ENCODE measurements around the gene DMAC2L.
A peak's percentile ranks its signal among the peaks of the same experiment; 100 is the strongest.
"Not testable (repeated sequence)": the region's sequence is repeated elsewhere in the genome, so short reads cannot be mapped to it uniquely, and the experiment has no call there.

The DMAC2L gene, protein sequence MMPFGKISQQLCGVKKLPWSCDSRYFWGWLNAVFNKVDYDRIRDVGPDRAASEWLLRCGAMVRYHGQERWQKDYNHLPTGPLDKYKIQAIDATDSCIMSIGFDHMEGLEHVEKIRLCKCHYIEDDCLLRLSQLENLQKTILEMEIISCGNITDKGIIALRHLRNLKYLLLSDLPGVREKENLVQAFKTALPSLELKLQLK

DNA sequence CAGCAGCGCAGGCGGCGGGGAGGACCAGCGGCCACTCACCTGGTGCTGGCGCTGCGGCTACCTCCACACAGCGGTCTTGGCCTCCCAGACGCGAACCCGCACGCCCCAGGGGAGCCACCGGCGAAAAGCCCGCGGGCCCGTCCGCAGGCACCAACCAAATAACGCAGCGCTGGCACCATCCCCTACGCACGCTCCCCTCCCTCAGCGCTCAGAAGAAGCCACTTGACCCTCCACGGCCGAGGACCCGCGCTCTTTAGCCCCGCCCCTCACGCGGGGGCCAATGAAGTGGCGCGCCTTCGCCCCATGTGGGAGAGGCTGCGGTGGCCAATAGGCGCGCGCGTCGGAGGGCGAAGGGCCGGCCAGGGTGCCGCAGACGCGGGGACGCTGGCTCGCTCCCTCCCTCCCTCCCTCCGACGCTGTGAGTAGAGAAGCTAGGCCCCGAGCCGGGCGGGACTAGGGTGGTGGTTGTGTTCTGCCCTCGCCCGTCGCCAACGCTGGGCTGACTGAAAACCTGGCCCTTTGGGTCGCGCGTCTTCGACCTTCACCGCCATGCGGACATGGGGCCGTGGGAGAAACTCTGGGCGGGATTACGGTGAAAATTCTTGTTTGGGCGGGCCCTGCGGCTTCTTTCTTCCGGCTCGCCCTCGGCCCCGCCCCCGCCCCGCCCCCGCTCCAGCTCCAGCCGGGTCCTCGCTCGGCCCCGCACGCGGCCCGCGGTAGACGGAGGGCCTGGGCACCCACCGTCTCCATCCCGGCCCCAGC lies at the start of gene DMAC2L, which contains the start of gene L2HGDH:
TSS of gene DMAC2L (plus strand) at position 353 of the 762 bp plus-strand sequence. CDS start 9,164 bp downstream, outside the sequence.
TSS of gene L2HGDH (minus strand) at position 258 of the 762 bp plus-strand sequence. CDS start at position 179, 79 bp downstream.
- DNase-seq: peak; percentile 98

DNA sequence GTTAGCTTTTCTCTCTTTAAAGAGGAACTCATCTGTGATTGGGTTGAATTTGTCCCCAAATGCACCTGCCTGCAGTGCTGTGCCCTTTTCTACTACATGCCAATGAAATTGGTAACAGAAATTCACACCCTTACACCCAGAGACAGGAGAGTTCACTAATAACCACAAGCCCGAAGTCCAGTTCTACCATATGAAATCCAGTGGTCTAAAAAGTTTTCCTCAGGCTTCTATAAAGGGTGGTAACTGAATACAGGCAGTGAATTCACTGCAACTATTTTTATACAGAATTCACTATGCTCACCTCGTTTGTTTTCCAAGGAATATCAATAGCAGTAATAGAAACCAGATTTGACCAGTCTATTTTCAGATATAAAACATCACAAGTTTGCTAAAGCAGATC lies 49.3 kb upstream of the DMAC2L start:
- no peak for DNase-seq

DNA sequence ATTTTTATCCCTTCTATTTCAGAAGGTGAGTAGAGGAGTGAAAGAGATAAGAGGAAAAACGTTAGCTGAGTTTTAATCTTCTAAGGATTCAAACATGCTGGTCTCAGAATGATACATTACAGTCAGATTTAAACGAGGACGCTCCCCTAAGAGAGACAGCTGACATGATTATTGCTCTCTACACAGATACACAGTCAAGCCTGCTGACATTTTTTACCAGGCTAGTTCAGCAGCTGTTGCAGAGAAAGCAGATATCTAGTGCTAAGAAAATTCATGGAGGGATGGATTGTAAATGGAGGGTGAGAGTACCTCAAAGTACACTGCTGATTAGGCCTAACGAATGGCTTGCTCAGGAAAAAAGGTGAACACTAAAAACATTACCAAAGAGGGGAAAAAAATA lies 48.8 kb upstream of the DMAC2L start:
- no peak for DNase-seq

- DNase-seq: no peak
Measured at GRCh38 chr14:50265029-50265428, 47.1 kb upstream of the DMAC2L start.

- DNase-seq: no peak
Measured at GRCh38 chr14:50270932-50271331, 41.2 kb upstream of the DMAC2L start.

DNA sequence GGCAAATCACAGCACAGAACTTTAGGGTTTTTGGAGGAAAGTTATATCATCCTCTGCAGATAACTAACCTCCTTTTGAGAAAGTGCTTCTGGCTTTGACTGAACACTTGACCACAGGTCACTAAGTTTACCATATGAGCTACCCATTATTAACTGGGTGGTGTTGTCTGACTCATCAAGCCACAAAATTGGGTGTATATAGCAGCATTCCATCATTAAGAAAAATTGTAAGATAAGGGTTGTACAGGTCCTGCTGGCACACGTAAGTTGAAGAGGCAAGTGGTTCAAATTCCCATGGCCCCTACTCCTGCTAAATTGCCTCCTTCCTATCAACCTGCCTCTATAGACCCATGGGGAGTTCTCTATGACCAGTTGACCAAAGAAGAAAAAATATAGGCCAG lies 39.6 kb upstream of the DMAC2L start:
- DNase-seq: no peak

GRCh38 chr14:50285861-50286260 lies 26.3 kb upstream of the DMAC2L start:
- DNase-seq: no peak

DNA sequence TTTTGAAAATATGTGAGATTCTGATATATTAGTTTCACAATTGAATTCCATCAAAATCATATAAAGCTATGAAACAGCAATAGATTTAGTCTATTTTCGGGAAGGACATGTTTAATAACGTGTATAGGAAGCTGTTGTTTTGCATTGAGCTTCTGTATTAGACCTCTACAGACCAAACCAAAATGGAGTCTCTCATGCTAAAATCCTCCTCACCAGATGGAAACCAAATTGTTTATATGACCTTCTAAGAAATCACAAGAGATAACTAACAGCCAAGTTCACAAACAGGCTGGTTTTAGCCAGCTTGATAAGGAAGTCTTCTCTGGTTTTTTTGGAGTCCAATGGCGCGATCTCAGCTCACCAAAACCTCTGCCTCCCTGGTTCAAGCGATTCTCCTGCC lies 24.0 kb upstream of the DMAC2L start:
- DNase-seq: no peak

DNA sequence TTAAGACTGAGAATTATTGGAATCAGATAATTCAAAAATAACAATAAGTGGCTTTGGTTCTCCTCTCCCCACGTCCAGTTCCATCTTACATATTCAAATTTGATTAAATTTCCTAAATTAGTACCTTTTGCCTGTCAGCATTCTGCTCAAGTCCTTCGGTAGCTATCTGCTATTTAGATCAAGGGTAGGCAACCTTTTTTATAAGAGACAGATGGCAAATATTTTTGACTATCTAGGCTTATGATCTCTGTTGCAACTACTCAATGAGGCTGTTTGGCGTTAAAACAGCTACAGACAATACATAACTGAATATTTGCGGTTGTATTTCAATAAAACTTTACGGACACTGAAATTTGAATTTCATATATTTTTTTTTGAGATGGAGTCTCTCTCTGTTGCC lies 21.8 kb upstream of the DMAC2L start:
- DNase-seq: no peak

GRCh38 chr14:50299585-50299984 lies 12.5 kb upstream of the DMAC2L start:
- DNase-seq: no peak

DNA sequence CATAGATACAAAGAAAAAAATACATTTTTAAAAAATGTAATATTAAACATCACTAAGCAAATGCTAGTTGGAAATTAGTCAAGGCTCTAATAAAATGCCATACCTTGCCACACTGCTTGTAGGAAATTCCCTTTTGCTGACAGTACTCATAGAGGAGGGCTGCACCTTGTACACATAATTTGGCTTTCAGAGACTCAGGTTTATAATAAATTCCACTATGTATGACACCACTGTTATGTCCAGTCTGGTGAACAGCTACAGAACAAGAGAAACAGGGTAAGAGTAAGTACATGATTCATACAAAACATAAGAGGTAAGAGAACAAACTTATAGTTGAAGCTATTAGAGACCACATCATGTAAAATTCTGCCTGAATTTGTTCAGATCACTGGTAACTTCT lies 10.2 kb upstream of the DMAC2L start:
- no peak for DNase-seq

DNA sequence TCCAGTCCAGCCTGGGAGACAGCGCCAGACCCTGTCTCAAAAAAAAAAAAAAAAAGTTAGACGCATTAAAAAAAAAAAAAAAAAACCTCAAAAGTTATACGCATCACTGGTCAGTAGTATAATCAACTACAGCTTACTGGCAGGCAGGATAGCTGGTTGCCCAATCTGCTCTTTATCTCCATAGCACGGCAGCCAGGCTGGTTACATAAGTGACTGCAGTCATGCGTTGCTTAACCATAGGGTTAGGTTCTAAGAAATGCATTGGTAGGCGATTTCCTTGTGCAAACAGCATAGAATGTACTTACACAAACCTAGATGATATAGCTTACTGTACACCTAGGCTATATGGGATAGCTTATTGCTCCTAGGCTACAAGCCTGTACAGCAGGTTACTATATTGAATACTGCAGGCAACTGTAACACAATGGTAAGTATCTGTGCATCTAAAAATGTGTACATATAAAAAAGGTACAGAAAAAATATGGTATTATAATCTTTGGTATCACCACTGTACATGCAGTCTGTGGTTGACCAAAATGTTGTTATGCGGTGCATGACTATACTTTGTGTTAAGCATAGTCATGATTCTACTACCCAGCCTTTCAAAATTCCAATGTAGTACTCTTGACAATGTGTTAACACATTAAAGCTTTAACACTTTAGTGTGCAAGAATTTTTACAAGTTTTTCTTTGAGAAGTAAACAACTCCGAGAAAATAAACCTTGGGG lies 8.2 kb upstream of the DMAC2L start:
- DNase-seq: no peak

GRCh38 chr14:50308363-50308915 lies 3.7 kb upstream of the DMAC2L start:
- no peak for DNase-seq

DNA sequence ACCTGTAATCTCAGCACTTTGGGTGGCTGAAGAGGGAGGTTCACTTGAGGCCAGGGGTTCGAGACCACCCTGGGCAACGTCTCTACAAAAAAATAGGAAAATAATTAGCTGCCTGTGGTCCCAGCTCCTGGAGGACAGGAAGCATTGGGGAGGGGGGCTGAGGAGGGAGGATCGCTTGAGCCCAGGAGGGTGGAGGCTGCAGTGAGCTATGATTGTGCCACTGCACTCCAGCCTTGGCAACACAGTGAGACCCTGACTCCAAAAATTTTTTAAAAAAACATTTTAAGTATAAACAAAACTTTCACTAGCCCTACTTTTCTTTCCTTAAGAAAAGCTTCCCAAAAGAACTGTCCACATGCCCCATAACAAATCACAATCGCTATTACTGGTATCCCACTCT lies 1.7 kb upstream of the DMAC2L start:
- DNase-seq: no peak

DNA sequence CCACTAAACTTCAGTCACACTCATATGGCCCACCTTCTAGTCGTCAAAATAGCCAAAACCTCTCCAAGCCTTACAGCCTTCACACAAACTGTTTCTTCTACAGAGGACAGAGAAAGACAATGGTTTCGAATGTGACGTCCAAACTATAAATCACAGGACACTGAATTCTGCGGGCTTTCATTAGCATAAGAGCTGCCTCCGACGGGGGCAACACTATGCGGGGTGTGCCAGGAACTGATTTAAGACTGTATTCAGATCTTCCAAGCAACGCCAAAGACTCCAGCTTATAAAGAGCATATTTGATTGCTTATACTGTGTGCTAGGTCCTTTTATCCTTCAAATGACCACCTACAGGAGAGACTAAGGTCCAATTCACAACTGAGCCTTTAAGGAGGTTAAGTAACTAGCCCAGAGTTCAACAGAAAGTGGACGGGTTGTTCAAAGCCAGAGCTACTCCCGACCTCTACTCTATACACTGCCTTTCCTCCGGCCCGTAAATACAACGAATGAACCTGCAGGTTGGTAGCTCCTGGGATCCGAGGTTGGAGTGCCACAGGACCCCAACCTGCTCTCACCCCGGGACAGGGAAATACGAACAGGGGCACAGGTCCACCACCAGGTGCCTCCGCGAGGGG lies 670 bp upstream of the DMAC2L start:
- no peak for DNase-seq

GRCh38 chr14:50312734-50313054 lies 570 bp downstream of the DMAC2L start:
- DNase-seq: no peak

- not testable (repeated sequence) for DNase-seq
Measured at GRCh38 chr14:50314098-50314497, 2.0 kb downstream of the DMAC2L start.

DNA sequence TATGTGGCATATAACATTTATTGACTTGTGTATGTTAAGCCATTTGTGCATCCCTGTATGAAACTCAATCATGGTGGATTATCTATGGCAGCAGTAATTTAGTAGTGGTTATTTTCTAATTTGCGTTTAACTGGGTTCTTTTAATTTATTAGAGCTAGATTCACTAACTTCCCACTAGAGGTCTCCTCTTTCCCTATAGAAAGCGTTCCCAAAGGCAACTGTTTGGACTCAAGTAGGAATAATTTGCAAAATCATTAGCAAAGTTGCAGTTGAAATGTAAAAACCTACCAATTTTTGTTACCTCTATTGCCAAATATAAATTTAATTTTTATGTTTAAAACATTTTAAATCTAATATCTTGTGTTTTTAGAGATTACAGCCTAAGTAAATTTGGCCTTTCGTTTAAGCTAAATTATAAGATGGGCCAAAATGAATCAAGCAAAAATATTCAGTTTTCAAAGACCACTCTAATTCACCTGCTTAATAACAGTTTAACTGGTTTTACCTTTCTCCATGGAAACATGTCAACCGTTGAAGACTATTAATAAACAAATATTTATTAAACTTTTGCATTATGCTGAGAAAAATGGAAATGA lies 6.0 kb downstream of the DMAC2L start:
- DNase-seq: no peak

- no peak for DNase-seq
Measured at GRCh38 chr14:50319293-50319692, 7.2 kb downstream of the DMAC2L start.

DNA sequence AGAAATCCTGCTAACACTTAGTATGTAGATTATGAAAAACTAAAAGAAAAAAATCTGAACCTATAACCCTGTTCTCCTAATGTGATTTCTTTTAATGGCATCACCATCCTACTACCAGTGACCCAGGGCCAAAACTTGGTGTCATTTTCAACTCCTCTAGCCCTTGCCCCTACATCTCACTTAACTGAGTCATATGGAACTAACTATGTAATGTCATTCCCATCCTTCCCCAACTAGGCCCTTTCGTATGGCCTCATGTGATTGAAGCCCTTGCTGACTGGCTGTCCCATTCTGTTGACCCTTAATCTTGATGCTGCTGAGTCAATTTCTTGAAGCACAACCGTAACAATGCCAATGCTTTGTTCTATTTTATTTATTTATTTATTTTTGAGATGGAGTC lies 7.6 kb downstream of the DMAC2L start:
- DNase-seq: no peak

- no peak for DNase-seq
Measured at GRCh38 chr14:50320283-50320682, 8.2 kb downstream of the DMAC2L start.

DNA sequence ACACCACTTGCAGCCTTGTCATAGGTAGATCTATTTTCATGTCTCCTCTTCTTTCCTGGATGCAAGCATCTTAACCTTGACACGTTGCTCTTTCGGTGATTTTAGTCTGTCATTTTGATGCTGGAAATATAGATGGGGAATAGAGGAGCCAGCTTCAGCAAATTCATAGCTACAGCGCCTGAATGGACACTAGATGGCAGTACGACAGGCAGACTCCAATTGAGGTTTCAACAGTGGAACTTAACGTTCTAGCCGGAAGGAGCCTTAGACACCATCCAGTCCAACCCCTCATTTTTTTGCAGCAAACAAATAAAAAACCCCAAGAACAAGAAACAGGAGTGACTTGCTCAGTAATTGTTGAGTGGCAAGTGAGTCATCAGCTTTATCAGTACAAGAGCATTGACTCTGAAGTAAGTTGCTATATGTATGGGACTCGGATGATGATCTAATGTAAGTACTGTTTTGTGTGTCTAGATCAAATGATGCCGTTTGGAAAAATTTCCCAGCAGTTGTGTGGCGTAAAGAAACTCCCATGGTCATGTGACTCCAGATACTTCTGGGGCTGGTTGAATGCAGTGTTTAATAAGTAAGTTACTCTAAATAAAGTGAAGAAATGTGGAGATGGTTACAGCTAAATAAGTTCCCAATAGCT lies 9.0 kb downstream of the DMAC2L start:
- DNase-seq: peak; percentile 76

Measured in islet precursor cell (in vitro differentiated cells).